B cell (primary cell): ENCODE measurements around the gene CD96.
"Not testable (repeated sequence)": the region's sequence is repeated elsewhere in the genome, so short reads cannot be mapped to it uniquely, and the experiment has no call there.

Experiments
- CTCF ChIP-seq: fragments of 200-600 bp; IDR thresholded peaks from one replicate; pipeline ENCODE4 v1.8.0; 2022; ENCODE audit warnings: antibody characterized with exemption, mild to moderate bottlenecking
- EZH2 ChIP-seq: IDR thresholded peaks from 2 replicates; pipeline ENCODE4 v1.6.1; 2012; ENCODE audit warnings: borderline replicate concordance, low read depth, mild to moderate bottlenecking, moderate library complexity, low read length; ENCODE audit not compliant: insufficient read depth, poor library complexity, severe bottlenecking

GRCh38 chr3:111561902-111562301 is 19.9 kb downstream of the CD96 start:
- TF ChIP-seq CTCF, EZH2: not testable (repeated sequence)
